HepG2 (cell line): ENCODE data around the gene GPR17. TPM values are rescaled to one million over a fixed set of nuclear protein-coding genes. Genes with fewer than 3 reads are reported as not detected.

ENCODE experiments used
- ATAC-seq: fragments of 200-7000 bp; cut with Tn5 transposase; 3 replicates; pipeline ENCODE4 v1.9.1; 2020; ENCODE audit warnings: mild to moderate bottlenecking, moderate library complexity
- BruUV-seq: library from RNA; stranded (reverse); fragments of 400-500 nt; replicated peaks from 2 replicates; lab custom pipeline; 2021; lab: Mats Ljungman, UMichigan
- CTCF ChIA-PET: fragments of 300-600 bp; formaldehyde crosslinking; extraction: SDS; loops from one replicate; lab custom pipeline; 2021; ENCODE audit warnings: low total read pairs, inconsistent platforms, low intra/inter-chr PET ratio; lab: Yijun Ruan, JAX
- POLR2A ChIA-PET: fragments of 350-600 bp; sonication (Branson Sonifier 250); formaldehyde crosslinking; loops from one replicate; lab custom pipeline; 2020; ENCODE audit warnings: antibody characterized with exemption, inconsistent platforms; lab: Yijun Ruan, JAX
- DNase-seq: peaks from one replicate; pipeline ENCODE4 v3.0.0-alpha.2; 2015; ENCODE audit warnings: low spot score
- FAIRE-seq: peaks from 3 replicates; lab custom pipeline; 2011; peaks lifted over from hg19 to GRCh38; lab: Jason Lieb, UNC
- H2AFZ ChIP-seq: one replicate; pipeline ENCODE4 v1.6.1; 2011; ENCODE audit warnings: low read length, inconsistent platforms
- H3K27ac ChIP-seq: fragments of 300-600 bp; 3 replicates; pipeline ENCODE4 v1.8.0; 2011; ENCODE audit warnings: mixed run types, mild to moderate bottlenecking, mixed read lengths, low read length, inconsistent platforms; ENCODE audit not compliant: insufficient read depth; ENCODE audit errors: extremely low read length
- H3K27me3 ChIP-seq, 2 experiments: fragments of 200-600 bp in 1 of 2; 2 replicates in 1 of 2; 3 replicates in 1 of 2; pipeline versions ENCODE4 v1.6.0 to v1.8.0; 2011; ENCODE audit warnings: low read length in 2 of 2, mild to moderate bottlenecking in 2 of 2, moderate library complexity in 2 of 2, inconsistent platforms in 1 of 2; ENCODE audit not compliant: insufficient read depth in 2 of 2, control insufficient read depth in 1 of 2
- H3K36me3 ChIP-seq, 2 experiments: fragments of 200-600 bp in 1 of 2; replicated peaks in 1 of 2; 2 replicates in 1 of 2; 3 replicates in 1 of 2; pipeline versions ENCODE4 v1.5.1 to v1.8.0; 2011; ENCODE audit warnings: low read length in 2 of 2, inconsistent platforms in 1 of 2; ENCODE audit not compliant: insufficient read depth in 2 of 2, control insufficient read depth in 1 of 2
- H3K4me1 ChIP-seq: 2 replicates; pipeline ENCODE4 v1.5.1; 2012; ENCODE audit warnings: low read length, inconsistent platforms; ENCODE audit not compliant: insufficient read depth
- H3K4me2 ChIP-seq: 2 replicates; pipeline ENCODE4 v1.6.0; 2011; ENCODE audit warnings: low read depth, low read length, inconsistent platforms
- H3K4me3 ChIP-seq, 3 experiments: fragments of 200-600 bp in 1 of 3; sonication (generic), shearing (Covaris generic) in 1 of 3; replicated peaks in 1 of 3; 2 replicates each; pipeline ENCODE4 v1.5.1; 2011 to 2016; ENCODE audit warnings: low read length in 3 of 3, inconsistent platforms in 2 of 3, low read depth in 2 of 3, mild to moderate bottlenecking in 2 of 3, control low read depth in 1 of 3, mixed read lengths in 1 of 3; ENCODE audit not compliant: insufficient read depth in 1 of 3
- H3K79me2 ChIP-seq: one replicate; pipeline ENCODE4 v1.6.1; 2011; ENCODE audit warnings: low read length, inconsistent platforms; ENCODE audit not compliant: insufficient read depth
- H3K9ac ChIP-seq: 2 replicates; pipeline ENCODE4 v1.6.0; 2011; ENCODE audit warnings: mild to moderate bottlenecking, low read depth, low read length, inconsistent platforms; ENCODE audit not compliant: insufficient read depth
- H3K9me3 ChIP-seq: 2 replicates; pipeline ENCODE4 v1.5.1; 2012; ENCODE audit warnings: mild to moderate bottlenecking, low read length
- H4K20me1 ChIP-seq: 2 replicates; pipeline ENCODE4 v1.6.0; 2011; ENCODE audit warnings: inconsistent platforms, mild to moderate bottlenecking, low read length, moderate library complexity; ENCODE audit not compliant: insufficient read depth
- DNMT1 ChIP-seq: sonication (generic); formaldehyde crosslinking; IDR thresholded peaks from 2 replicates; pipeline ENCODE4 v1.5.1; 2020; ENCODE audit warnings: mild to moderate bottlenecking, missing genetic modification reagents
- ETV5 ChIP-seq: IDR thresholded peaks from 2 replicates; pipeline ENCODE4 v1.6.1; 2018; ENCODE audit warnings: missing biosample characterization, missing genetic modification reagents, inconsistent platforms, borderline replicate concordance
- FOXJ3 ChIP-seq: sonication (generic); formaldehyde crosslinking; IDR thresholded peaks from 2 replicates; pipeline ENCODE4 v1.4.0; 2020; ENCODE audit warnings: missing genetic modification reagents, mild to moderate bottlenecking, borderline replicate concordance
- FOXK1 ChIP-seq: sonication (generic); formaldehyde crosslinking; IDR thresholded peaks from 2 replicates; pipeline ENCODE4 v1.4.0; 2020; ENCODE audit warnings: low read depth, missing genetic modification reagents, borderline replicate concordance
- HNF4A ChIP-seq: sonication (generic); formaldehyde crosslinking; IDR thresholded peaks from 2 replicates; pipeline ENCODE4 v1.4.0; 2020; ENCODE audit warnings: missing genetic modification reagents
- KAT8 ChIP-seq: IDR thresholded peaks from 2 replicates; pipeline ENCODE4 v1.6.1; 2016; ENCODE audit warnings: missing genetic modification reagents, missing compliant biosample characterization
- MYNN ChIP-seq: sonication (generic); formaldehyde crosslinking; IDR thresholded peaks from 2 replicates; pipeline ENCODE4 v1.4.0; 2020; ENCODE audit warnings: mild to moderate bottlenecking, low read depth, missing genetic modification reagents
- RAD51 ChIP-seq: fragments of 450-650 bp; IDR thresholded peaks from 2 replicates; pipeline ENCODE4 v1.6.1; 2016; ENCODE audit warnings: borderline replicate concordance
- SMC3 ChIP-seq: IDR thresholded peaks from 2 replicates; pipeline ENCODE4 v1.6.1; 2011; ENCODE audit warnings: low read length, improper control_type of control experiment
- SRF ChIP-seq: IDR thresholded peaks from 2 replicates; pipeline ENCODE4 v1.6.1; 2011; ENCODE audit warnings: mild to moderate bottlenecking, low read depth, low read length, moderate library complexity
- TBX3 ChIP-seq: fragments of 450-650 bp; IDR thresholded peaks from 2 replicates; pipeline ENCODE4 v1.6.1; 2017; ENCODE audit warnings: antibody characterized with exemption, mild to moderate bottlenecking, inconsistent platforms, borderline replicate concordance
- ZFP41 ChIP-seq: sonication (generic); formaldehyde crosslinking; IDR thresholded peaks from 2 replicates; pipeline ENCODE4 v1.4.0; 2020; ENCODE audit warnings: mild to moderate bottlenecking, missing genetic modification reagents, borderline replicate concordance
- ZNF12 ChIP-seq: sonication (generic); formaldehyde crosslinking; IDR thresholded peaks from 2 replicates; pipeline ENCODE4 v1.5.0; 2020; ENCODE audit warnings: missing genetic modification reagents
- ZNF260 ChIP-seq: sonication (generic); formaldehyde crosslinking; IDR thresholded peaks from 2 replicates; pipeline ENCODE4 v1.4.0; 2020; ENCODE audit warnings: missing genetic modification reagents, low read depth, mild to moderate bottlenecking, borderline replicate concordance
- WGBS: methylation state at CpG from one replicate; pipeline ENCODE4 v1.1.6; 2017; ENCODE audit warnings: low lambda C conversion rate; 5-methylcytosine and 5-hydroxymethylcytosine counted together
- in situ Hi-C: cut with HindIII; loops from 2 replicates; pipeline ENCODE4 v1.10.0; 2017; ENCODE audit warnings: low pct_unique_long_range_greater_than_20kb; ENCODE audit not compliant: extremely low pct_ligation_motif_present
- intact Hi-C: fragments of 100-400 bp; cut with micrococcal nuclease; formaldehyde crosslinking; loops from one replicate; pipeline ENCODE4 v1.10.0; 2022; ENCODE audit not compliant: unreplicated experiment
- polyA plus RNA-seq, 8 experiments: library from polyadenylated mRNA; depleted of rRNA in 3 of 8; stranded (reverse) in 7 of 8; unstranded in 1 of 8; fragments of >200 nt; fragmentation: Illumina TruSeq in 4 of 8; extraction: Trizol in 4 of 8; gene quantifications; 2 replicates each; pipeline versions ENCODE4 v1.2.1 to v1.2.3, GENCODE V29; 2011 to 2016; ENCODE audit warnings: low read depth in 4 of 8, missing spikeins in 1 of 8, mixed read lengths in 1 of 8; ENCODE audit not compliant: insufficient read depth in 1 of 8
- total RNA-seq, 5 experiments: library from RNA; depleted of rRNA; stranded (reverse); fragments of >200 nt; fragmentation: Illumina TruSeq; extraction: Trizol; gene quantifications; 2 replicates each; pipeline ENCODE4 v1.2.3, GENCODE V29; 2016; ENCODE audit warnings: low read depth in 1 of 5
- TF ChIP-seq, protein P1 (sequence below): sonication (generic); formaldehyde crosslinking; IDR thresholded peaks from 2 replicates; pipeline ENCODE4 v1.4.0; 2020; ENCODE audit warnings: missing genetic modification reagents

GPR17 gene
- total and polyA plus RNA-seq, 2 of the 13 experiments (the other 11 are each of a cell fraction or from before 2014, with no cell fraction given), result not detected

DNA sequence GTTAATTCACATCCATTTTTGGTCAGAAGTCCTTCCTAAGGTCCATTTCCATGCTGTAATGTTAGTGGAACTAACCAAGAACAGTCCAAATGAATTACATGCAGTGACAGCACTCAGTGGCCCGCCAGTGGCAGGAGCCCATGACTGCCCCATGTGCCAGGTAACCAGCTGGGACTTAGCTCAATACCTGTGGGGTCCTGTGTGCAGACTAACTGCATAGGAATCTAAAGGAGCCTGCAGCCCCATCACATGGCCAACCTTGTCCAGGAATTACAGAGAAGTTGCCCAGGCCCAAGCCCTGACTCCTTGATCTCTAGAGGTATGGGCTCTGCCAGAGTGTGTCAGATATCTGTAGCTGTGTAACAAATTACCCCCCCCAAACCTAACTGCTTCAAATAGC, 35.4 kb upstream of the GPR17 start:
- no peak for DNase-seq
- intact Hi-C loops (no loop called here), in situ Hi-C loops (no loop called here)
- CTCF ChIA-PET, result no interaction called here
- Histone ChIP-seq H3K79me2 (no peaks in the 10 kb centered on the region), H3K4me2 (no peak overlapping the region), H3K9me3 (no peaks in the 10 kb centered on the region), H3K9ac (no peak overlapping the region), H3K4me1 (no peaks in the 10 kb centered on the region), H2AFZ (no peak overlapping the region), H3K36me3 (no peaks in the 10 kb centered on the region), H3K4me3 (no peak overlapping the region), H3K27me3 (peaks cover 14 to 98% of the 10 kb centered on the region in 2 experiments), H3K27ac (no peak overlapping the region), H4K20me1 (no peaks in the 10 kb centered on the region)
- POLR2A ChIA-PET, result no interaction called here
- ATAC-seq, result no peak
- no TSS peak for BruUV-seq
- no peak for FAIRE-seq
- TF ChIP-seq RAD51 (no peak), ZFP41 (CRISPR knock-in tag) (no peak), ETV5 (no peak), TBX3 (no peak), FOXJ3 (no peak), MYNN (no peak), HNF4A (no peak), DNMT1 (CRISPR knock-in tag) (no peak), FOXK1 (CRISPR knock-in tag) (no peak), ZNF12 (no peak), ZNF260 (CRISPR knock-in tag) (no peak), SRF (no peak), KAT8 (CRISPR knock-in tag) (no peak), SMC3 (no peak)
- TF ChIP-seq, protein P1, sequence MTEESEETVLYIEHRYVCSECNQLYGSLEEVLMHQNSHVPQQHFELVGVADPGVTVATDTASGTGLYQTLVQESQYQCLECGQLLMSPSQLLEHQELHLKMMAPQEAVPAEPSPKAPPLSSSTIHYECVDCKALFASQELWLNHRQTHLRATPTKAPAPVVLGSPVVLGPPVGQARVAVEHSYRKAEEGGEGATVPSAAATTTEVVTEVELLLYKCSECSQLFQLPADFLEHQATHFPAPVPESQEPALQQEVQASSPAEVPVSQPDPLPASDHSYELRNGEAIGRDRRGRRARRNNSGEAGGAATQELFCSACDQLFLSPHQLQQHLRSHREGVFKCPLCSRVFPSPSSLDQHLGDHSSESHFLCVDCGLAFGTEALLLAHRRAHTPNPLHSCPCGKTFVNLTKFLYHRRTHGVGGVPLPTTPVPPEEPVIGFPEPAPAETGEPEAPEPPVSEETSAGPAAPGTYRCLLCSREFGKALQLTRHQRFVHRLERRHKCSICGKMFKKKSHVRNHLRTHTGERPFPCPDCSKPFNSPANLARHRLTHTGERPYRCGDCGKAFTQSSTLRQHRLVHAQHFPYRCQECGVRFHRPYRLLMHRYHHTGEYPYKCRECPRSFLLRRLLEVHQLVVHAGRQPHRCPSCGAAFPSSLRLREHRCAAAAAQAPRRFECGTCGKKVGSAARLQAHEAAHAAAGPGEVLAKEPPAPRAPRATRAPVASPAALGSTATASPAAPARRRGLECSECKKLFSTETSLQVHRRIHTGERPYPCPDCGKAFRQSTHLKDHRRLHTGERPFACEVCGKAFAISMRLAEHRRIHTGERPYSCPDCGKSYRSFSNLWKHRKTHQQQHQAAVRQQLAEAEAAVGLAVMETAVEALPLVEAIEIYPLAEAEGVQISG, result no peak
- 17% methylated on average over 1 of the region's 1 CpG for WGBS
